ENCODE data around the gene ATF7IP.

ATF7IP gene

DNA sequence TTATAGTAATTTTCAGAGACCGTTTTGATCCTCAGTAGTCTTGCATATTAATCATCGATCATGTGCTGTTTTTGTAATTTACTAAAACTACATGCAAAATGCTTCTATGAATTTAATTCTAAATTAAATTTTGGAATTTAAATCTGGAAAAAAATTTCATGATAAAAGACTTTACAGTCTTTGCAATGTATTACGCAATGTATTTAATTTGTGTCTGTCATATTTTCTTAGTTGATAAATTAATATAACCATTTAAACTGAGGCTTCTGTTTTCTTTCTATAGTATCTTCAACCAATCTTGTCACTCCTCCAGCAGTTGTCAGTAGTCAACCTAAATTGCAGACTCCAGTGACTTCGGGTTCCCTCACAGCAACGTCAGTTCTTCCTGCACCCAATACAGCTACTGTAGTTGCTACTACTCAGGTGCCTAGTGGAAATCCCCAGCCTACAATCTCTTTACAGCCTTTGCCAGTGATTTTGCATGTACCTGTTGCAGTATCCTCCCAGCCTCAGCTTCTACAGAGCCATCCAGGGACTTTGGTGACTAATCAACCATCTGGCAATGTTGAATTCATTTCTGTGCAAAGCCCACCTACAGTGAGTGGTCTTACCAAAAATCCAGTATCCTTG is 94.8 kb downstream of the ATF7IP start:
- Histone ChIP-seq H3K4me1 (ENCODE audit: control insufficient read depth, insufficient read depth, low read length) (no peaks in the 10 kb centered on the region), H3K9me3 (ENCODE audit: control insufficient read depth, insufficient read depth, low read length) (no peaks in the 10 kb centered on the region), H3K27me3 (ENCODE audit: control insufficient read depth, insufficient read depth, low read length) (no peaks in the 10 kb centered on the region), H3K9ac (ENCODE audit: low read depth, low read length) (no peak overlapping the region), H3K4me3 (ENCODE audit: low read depth, low read length) (no peak overlapping the region), H3K36me3 (ENCODE audit: control insufficient read depth, insufficient read depth, low read length) (peaks cover 8% of the 10 kb centered on the region)

GRCh38 chr12:14471497-14471896 is 106.0 kb downstream of the ATF7IP start:
- H3K36me3 ChIP-seq (ENCODE audit: control insufficient read depth, insufficient read depth, low read length) = no peaks in the 10 kb centered on the region
- H3K4me1 ChIP-seq (ENCODE audit: control insufficient read depth, insufficient read depth, low read length) = no peaks in the 10 kb centered on the region
- H3K9me3 ChIP-seq (ENCODE audit: control insufficient read depth, insufficient read depth, low read length) = peaks cover 5% of the 10 kb centered on the region
- H3K27me3 ChIP-seq (ENCODE audit: control insufficient read depth, insufficient read depth, low read length) = no peaks in the 10 kb centered on the region
- H3K4me3 ChIP-seq (ENCODE audit: low read depth, low read length) = no peak overlapping the region
- no peak overlapping the region for H3K9ac ChIP-seq (ENCODE audit: low read depth, low read length)

- H3K4me3 ChIP-seq (ENCODE audit: low read depth, low read length) = no peak overlapping the region
- no peak overlapping the region for H3K9ac ChIP-seq (ENCODE audit: low read depth, low read length)
- no peaks in the 10 kb centered on the region for H3K27me3 ChIP-seq (ENCODE audit: control insufficient read depth, insufficient read depth, low read length)
- no peaks in the 10 kb centered on the region for H3K4me1 ChIP-seq (ENCODE audit: control insufficient read depth, insufficient read depth, low read length)
- H3K9me3 ChIP-seq (ENCODE audit: control insufficient read depth, insufficient read depth, low read length) = peaks cover 5% of the 10 kb centered on the region
- H3K36me3 ChIP-seq (ENCODE audit: control insufficient read depth, insufficient read depth, low read length) = no peaks in the 10 kb centered on the region
Observed at GRCh38 chr12:14473707-14474287, 108.3 kb downstream of the ATF7IP start.

GRCh38 chr12:14479004-14479403 is 113.5 kb downstream of the ATF7IP start:
- H3K4me3 ChIP-seq (ENCODE audit: low read depth, low read length) = no peak overlapping the region
- H3K27me3 ChIP-seq (ENCODE audit: control insufficient read depth, insufficient read depth, low read length) = no peaks in the 10 kb centered on the region
- peaks cover 11% of the 10 kb centered on the region for H3K36me3 ChIP-seq (ENCODE audit: control insufficient read depth, insufficient read depth, low read length)
- no peaks in the 10 kb centered on the region for H3K4me1 ChIP-seq (ENCODE audit: control insufficient read depth, insufficient read depth, low read length)
- H3K9me3 ChIP-seq (ENCODE audit: control insufficient read depth, insufficient read depth, low read length) = no peaks in the 10 kb centered on the region
- no peak overlapping the region for H3K9ac ChIP-seq (ENCODE audit: low read depth, low read length)

GRCh38 chr12:14481201-14481600 is 115.7 kb downstream of the ATF7IP start:
- no peaks in the 10 kb centered on the region for H3K4me1 ChIP-seq (ENCODE audit: control insufficient read depth, insufficient read depth, low read length)
- no peak overlapping the region for H3K9ac ChIP-seq (ENCODE audit: low read depth, low read length)
- no peak overlapping the region for H3K4me3 ChIP-seq (ENCODE audit: low read depth, low read length)
- peaks cover 17% of the 10 kb centered on the region for H3K36me3 ChIP-seq (ENCODE audit: control insufficient read depth, insufficient read depth, low read length)
- no peaks in the 10 kb centered on the region for H3K27me3 ChIP-seq (ENCODE audit: control insufficient read depth, insufficient read depth, low read length)
- no peaks in the 10 kb centered on the region for H3K9me3 ChIP-seq (ENCODE audit: control insufficient read depth, insufficient read depth, low read length)

DNA sequence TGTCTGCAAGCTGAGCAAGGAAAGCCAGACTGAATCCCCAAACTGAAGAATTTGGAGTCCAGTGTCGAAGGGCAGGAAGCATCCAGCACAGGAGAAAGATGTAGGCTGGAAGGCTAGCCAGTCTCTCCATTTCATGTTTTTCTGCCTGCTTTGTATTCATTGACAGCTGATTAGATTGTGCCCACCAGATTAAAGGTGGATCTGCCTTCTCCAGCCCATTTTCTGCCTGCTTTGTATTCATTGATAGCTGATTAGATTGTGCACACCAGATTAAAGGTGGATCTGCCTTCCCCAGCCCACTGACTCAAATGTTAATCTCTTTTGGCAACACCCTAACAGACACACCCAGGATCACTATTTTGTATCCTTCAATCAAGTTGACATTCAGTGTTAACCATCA is 116.9 kb downstream of the ATF7IP start:
- H3K9ac ChIP-seq (ENCODE audit: low read depth, low read length) = no peak overlapping the region
- H3K27me3 ChIP-seq (ENCODE audit: control insufficient read depth, insufficient read depth, low read length) = no peaks in the 10 kb centered on the region
- H3K4me1 ChIP-seq (ENCODE audit: control insufficient read depth, insufficient read depth, low read length) = no peaks in the 10 kb centered on the region
- H3K4me3 ChIP-seq (ENCODE audit: low read depth, low read length) = no peak overlapping the region
- H3K36me3 ChIP-seq (ENCODE audit: control insufficient read depth, insufficient read depth, low read length) = peaks cover 17% of the 10 kb centered on the region
- no peaks in the 10 kb centered on the region for H3K9me3 ChIP-seq (ENCODE audit: control insufficient read depth, insufficient read depth, low read length)

DNA sequence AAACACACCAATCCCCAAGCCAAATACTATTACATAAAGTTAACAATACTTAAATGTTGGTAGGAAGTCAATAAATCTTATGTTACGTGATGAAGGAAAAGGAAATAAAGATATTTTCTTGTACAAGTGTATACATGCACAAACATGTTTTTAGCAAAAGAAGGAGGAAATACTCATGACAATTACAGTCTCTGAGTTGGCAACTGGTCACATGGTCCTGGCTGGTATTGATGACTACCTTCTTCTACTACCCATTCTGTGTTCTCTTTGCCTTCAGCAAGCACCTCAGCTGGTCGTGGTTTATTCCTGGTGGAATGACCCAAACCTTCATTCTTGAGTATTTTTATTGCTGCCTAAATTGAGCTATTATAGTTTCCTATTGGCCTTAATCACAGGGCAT is 117.4 kb downstream of the ATF7IP start:
- Histone ChIP-seq H3K36me3 (ENCODE audit: control insufficient read depth, insufficient read depth, low read length) (peaks cover 17% of the 10 kb centered on the region), H3K4me1 (ENCODE audit: control insufficient read depth, insufficient read depth, low read length) (no peaks in the 10 kb centered on the region), H3K9ac (ENCODE audit: low read depth, low read length) (no peak overlapping the region), H3K27me3 (ENCODE audit: control insufficient read depth, insufficient read depth, low read length) (no peaks in the 10 kb centered on the region), H3K4me3 (ENCODE audit: low read depth, low read length) (no peak overlapping the region), H3K9me3 (ENCODE audit: control insufficient read depth, insufficient read depth, low read length) (no peaks in the 10 kb centered on the region)

DNA sequence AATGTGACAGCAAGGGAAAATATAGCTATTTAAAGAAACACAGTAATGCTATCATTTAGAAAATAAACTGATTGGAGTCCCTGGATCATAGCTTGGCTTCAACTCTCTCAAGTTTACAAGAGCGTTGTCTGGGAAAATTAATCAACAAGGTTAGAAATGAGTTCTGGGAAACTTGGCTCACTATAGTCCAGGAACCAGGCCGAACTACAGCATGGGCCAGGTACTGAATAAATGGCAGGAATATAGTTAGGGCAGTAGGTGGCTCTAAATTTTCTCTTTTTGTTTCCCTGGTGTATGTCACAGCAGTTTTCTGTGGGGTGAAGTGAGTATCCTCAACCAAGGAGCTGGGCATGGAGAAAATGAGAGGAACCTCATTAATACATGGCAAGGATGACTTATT is 129.8 kb downstream of the ATF7IP start:
- H3K9ac ChIP-seq (ENCODE audit: low read depth, low read length) = no peak overlapping the region
- no peak overlapping the region for H3K4me3 ChIP-seq (ENCODE audit: low read depth, low read length)
- H3K27me3 ChIP-seq (ENCODE audit: control insufficient read depth, insufficient read depth, low read length) = no peaks in the 10 kb centered on the region
- no peaks in the 10 kb centered on the region for H3K4me1 ChIP-seq (ENCODE audit: control insufficient read depth, insufficient read depth, low read length)
- no peaks in the 10 kb centered on the region for H3K9me3 ChIP-seq (ENCODE audit: control insufficient read depth, insufficient read depth, low read length)
- H3K36me3 ChIP-seq (ENCODE audit: control insufficient read depth, insufficient read depth, low read length) = peaks cover 9% of the 10 kb centered on the region

GRCh38 chr12:14505626-14506596 is 140.4 kb downstream of the ATF7IP start:
- Histone ChIP-seq H3K4me1 (ENCODE audit: control insufficient read depth, insufficient read depth, low read length) (peaks cover 6% of the 10 kb centered on the region), H3K9me3 (ENCODE audit: control insufficient read depth, insufficient read depth, low read length) (no peaks in the 10 kb centered on the region), H3K27me3 (ENCODE audit: control insufficient read depth, insufficient read depth, low read length) (no peaks in the 10 kb centered on the region), H3K36me3 (ENCODE audit: control insufficient read depth, insufficient read depth, low read length) (no peaks in the 10 kb centered on the region), H3K4me3 (ENCODE audit: low read depth, low read length) (no peak overlapping the region), H3K9ac (ENCODE audit: low read depth, low read length) (no peak overlapping the region)

DNA sequence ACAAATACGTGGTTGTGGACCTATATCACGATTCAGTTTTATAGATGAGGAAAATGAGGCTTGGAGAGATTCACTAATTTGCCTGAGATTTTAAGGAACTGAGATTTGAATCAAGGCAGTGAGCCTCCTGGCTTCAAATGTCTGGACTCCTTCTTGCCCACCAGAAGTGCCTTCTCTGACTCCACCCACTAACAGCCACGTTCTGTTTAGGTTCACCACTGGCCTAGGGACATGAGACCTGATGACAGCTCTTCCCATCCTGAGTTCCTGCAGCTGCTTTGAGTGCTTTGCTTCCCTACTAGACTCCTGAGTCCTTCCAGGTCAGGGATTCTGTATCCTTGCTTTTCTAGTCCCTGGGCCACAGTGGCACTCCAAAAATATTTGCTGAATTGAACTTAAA is 145.1 kb downstream of the ATF7IP start:
- Histone ChIP-seq H3K4me1 (ENCODE audit: control insufficient read depth, insufficient read depth, low read length) (peaks cover 3% of the 10 kb centered on the region), H3K4me3 (ENCODE audit: low read depth, low read length) (no peak overlapping the region), H3K9ac (ENCODE audit: low read depth, low read length) (no peak overlapping the region), H3K9me3 (ENCODE audit: control insufficient read depth, insufficient read depth, low read length) (no peaks in the 10 kb centered on the region), H3K36me3 (ENCODE audit: control insufficient read depth, insufficient read depth, low read length) (no peaks in the 10 kb centered on the region), H3K27me3 (ENCODE audit: control insufficient read depth, insufficient read depth, low read length) (no peaks in the 10 kb centered on the region)

GRCh38 chr12:14514154-14514842 is 148.8 kb downstream of the ATF7IP start:
- Histone ChIP-seq H3K4me1 (ENCODE audit: control insufficient read depth, insufficient read depth, low read length) (peaks cover 3% of the 10 kb centered on the region), H3K36me3 (ENCODE audit: control insufficient read depth, insufficient read depth, low read length) (no peaks in the 10 kb centered on the region), H3K4me3 (ENCODE audit: low read depth, low read length) (no peak overlapping the region)

More at GRCh38 chr12:14514154-14514842, 148.8 kb downstream of the ATF7IP start:
- Histone ChIP-seq H3K9ac (ENCODE audit: low read depth, low read length) (no peak overlapping the region), H3K27me3 (ENCODE audit: control insufficient read depth, insufficient read depth, low read length) (no peaks in the 10 kb centered on the region), H3K9me3 (ENCODE audit: control insufficient read depth, insufficient read depth, low read length) (no peaks in the 10 kb centered on the region)

All from iPS-15b (cell line).